Fibroblast of skin of abdomen (primary cell): Measurements from ENCODE around the gene TMEM240.
"Not testable (repeated sequence)": the region's sequence is repeated elsewhere in the genome, so short reads cannot be mapped to it uniquely, and the experiment has no call there.

Source experiments
- DNase-seq: peaks from one replicate; pipeline ENCODE4 v3.0.0-alpha.2; 2013

Gene TMEM240

GRCh38 chr1:1540818-1541628 lies 599 bp upstream of the TMEM240 start:
- no peak for DNase-seq

- DNase-seq: peak; percentile 29
Observed at GRCh38 chr1:1539310-1540089, 924 bp downstream of the TMEM240 start.

GRCh38 chr1:1538989-1539309 lies 1.5 kb downstream of the TMEM240 start:
- DNase-seq: no peak

- no peak for DNase-seq
Observed at GRCh38 chr1:1538334-1538733, 2.1 kb downstream of the TMEM240 start.

- no peak for DNase-seq
Observed at GRCh38 chr1:1537626-1538250, 2.7 kb downstream of the TMEM240 start.

GRCh38 chr1:1536938-1537546 lies 3.4 kb downstream of the TMEM240 start:
- no peak for DNase-seq

GRCh38 chr1:1536019-1536937 lies 4.1 kb downstream of the TMEM240 start:
- no peak for DNase-seq

- DNase-seq: no peak
Observed at GRCh38 chr1:1535201-1536018, 5.0 kb downstream of the TMEM240 start.

- DNase-seq: no peak
Observed at GRCh38 chr1:1534401-1535154, 5.8 kb downstream of the TMEM240 start.

- not testable (repeated sequence) for DNase-seq
Observed at GRCh38 chr1:1533894-1534291, 6.5 kb downstream of the TMEM240 start.

GRCh38 chr1:1533176-1533893 lies 7.1 kb downstream of the TMEM240 start:
- not testable (repeated sequence) for DNase-seq

- DNase-seq: no peak
Observed at GRCh38 chr1:1531947-1532346, 8.5 kb downstream of the TMEM240 start.

- DNase-seq: no peak
Observed at GRCh38 chr1:1529936-1530335, 10.5 kb downstream of the TMEM240 start.

- no peak for DNase-seq
Observed at GRCh38 chr1:1529321-1529720, 11.1 kb downstream of the TMEM240 start.

- DNase-seq: no peak
Observed at GRCh38 chr1:1528301-1529267, 11.8 kb downstream of the TMEM240 start.

- DNase-seq: no peak
Observed at GRCh38 chr1:1527092-1527816, 13.2 kb downstream of the TMEM240 start.

GRCh38 chr1:1526476-1526875 lies 13.9 kb downstream of the TMEM240 start:
- DNase-seq: not testable (repeated sequence)
